SU-DHL-6 (cell line): ENCODE results near the gene NCOA1.
"Not testable (repeated sequence)": the region's sequence is repeated elsewhere in the genome, so short reads cannot be mapped to it uniquely, and the experiment has no call there.

ENCODE experiments used
- H2AFZ ChIP-seq: fragments of 200-600 bp; sonication (generic); 2 replicates; pipeline ENCODE4 v1.6.1; 2014; ENCODE audit warnings: low read depth, mild to moderate bottlenecking, moderate library complexity, mixed read lengths, antibody characterized with exemption, low read length; ENCODE audit not compliant: severe bottlenecking
- H3F3A ChIP-seq: fragments of 200-600 bp; shearing (Covaris generic); 2 replicates; pipeline ENCODE4 v1.6.0; 2016; ENCODE audit warnings: antibody characterized with exemption, mild to moderate bottlenecking; ENCODE audit not compliant: insufficient read depth
- H3K27ac ChIP-seq: fragments of 200-600 bp; sonication (generic); 2 replicates; pipeline ENCODE4 v1.5.1; 2016; ENCODE audit warnings: low read depth, mild to moderate bottlenecking, low read length, moderate library complexity, mixed read lengths
- H3K27me3 ChIP-seq: fragments of 200-600 bp; sonication (generic), shearing (Covaris generic); 2 replicates; pipeline ENCODE4 v1.6.0; 2014; ENCODE audit warnings: mild to moderate bottlenecking, low read length
- H3K36me3 ChIP-seq: fragments of 200-600 bp; sonication (generic); 2 replicates; pipeline ENCODE4 v1.6.1; 2014; ENCODE audit warnings: mild to moderate bottlenecking, low read length, mixed read lengths
- H3K4me2 ChIP-seq: fragments of 300-600, 200-600 bp; shearing (Covaris generic), sonication (generic); 2 replicates; pipeline ENCODE4 v1.6.0; 2014; ENCODE audit warnings: low read length, low read depth, mild to moderate bottlenecking; ENCODE audit not compliant: poor library complexity, severe bottlenecking
- H3K4me3 ChIP-seq: fragments of 200-600 bp; sonication (generic); 2 replicates; pipeline ENCODE4 v1.5.1; 2014; ENCODE audit warnings: antibody characterized with exemption, low read length, mild to moderate bottlenecking, mixed read lengths; ENCODE audit not compliant: insufficient read depth, poor library complexity, severe bottlenecking
- H3K79me2 ChIP-seq: fragments of 200-600 bp; sonication (generic); 2 replicates; pipeline ENCODE4 v1.6.1; 2014; ENCODE audit warnings: mild to moderate bottlenecking, low read length, moderate library complexity; ENCODE audit not compliant: insufficient read depth
- H3K9ac ChIP-seq: fragments of 200-600 bp; sonication (generic); 2 replicates; pipeline ENCODE4 v1.7.0; 2014; ENCODE audit warnings: mild to moderate bottlenecking, low read length
- H3K9me2 ChIP-seq: fragments of 200-600 bp; sonication (generic); replicated peaks from 2 replicates; pipeline ENCODE4 v1.6.1; 2014; ENCODE audit warnings: low read length; ENCODE audit not compliant: insufficient read depth
- H3K9me3 ChIP-seq: fragments of 200-600 bp; sonication (generic); 2 replicates; pipeline ENCODE4 v1.6.1; 2014; ENCODE audit warnings: low read length, mixed read lengths; ENCODE audit not compliant: insufficient read depth
- H4K20me1 ChIP-seq: fragments of 200-600 bp; sonication (generic); 2 replicates; pipeline ENCODE4 v1.6.1; 2014; ENCODE audit warnings: low read depth, mild to moderate bottlenecking, antibody characterized with exemption, low read length, moderate library complexity, mixed read lengths
- CTCF ChIP-seq: fragments of 200-600 bp; sonication (generic); IDR thresholded peaks from one replicate; pipeline ENCODE4 v1.5.1; 2017; ENCODE audit warnings: antibody characterized with exemption, mild to moderate bottlenecking, low read length, moderate library complexity; ENCODE audit not compliant: insufficient read depth, poor library complexity, severe bottlenecking
- EZH2phosphoT487 ChIP-seq: fragments of 200-600 bp; sonication (generic), shearing (Covaris generic); conservative IDR thresholded peaks from 2 replicates; pipeline ENCODE4 v1.6.1; 2018; ENCODE audit warnings: mild to moderate bottlenecking, antibody characterized with exemption, low read length, moderate library complexity, mixed read lengths

The NCOA1 gene

DNA sequence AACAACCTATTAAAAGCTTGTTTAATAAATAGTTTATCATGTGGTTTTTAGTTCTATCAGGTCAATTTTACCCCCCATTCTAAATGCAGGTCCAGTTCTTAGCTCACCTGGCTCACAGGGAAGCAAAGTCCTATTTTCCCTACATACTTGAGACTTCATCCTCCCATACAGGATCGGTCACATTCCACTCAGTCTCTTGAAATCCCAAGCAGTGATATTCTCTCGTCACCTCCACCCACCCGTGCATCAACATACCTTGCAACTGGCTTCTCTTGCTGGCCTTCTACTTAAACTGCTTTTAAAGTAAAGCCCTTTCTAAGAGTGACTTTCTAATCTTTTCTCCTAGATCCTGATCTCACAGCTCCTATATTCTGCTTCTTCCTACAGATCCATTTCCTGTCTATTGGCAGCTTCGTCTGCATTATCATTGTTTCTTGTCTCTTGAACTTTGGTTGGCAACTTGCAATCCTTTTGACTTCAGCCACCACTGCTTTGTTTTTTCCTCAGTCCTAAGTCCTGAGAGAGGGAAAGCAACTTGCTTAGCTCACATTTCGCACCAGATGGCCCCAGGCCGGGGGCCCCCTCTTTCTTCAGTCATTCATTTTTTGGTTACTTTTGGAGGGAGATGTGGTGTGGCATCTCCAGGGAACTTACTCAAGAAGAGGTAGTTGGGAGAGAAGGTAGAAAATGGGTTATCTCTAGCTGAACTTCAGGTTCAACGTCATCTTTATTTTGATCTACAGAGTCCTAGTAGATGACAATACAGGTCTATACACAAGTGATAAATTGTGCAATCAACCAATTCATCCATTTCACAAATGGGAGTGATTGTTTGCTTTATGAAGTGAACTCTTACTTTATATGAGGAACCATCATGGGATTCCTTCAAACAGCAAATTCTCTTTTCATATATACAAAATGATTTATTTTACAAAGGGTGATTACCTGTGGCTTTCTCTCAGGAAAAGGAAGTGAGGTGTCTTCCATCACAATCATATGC lies 23.9 kb upstream of the NCOA1 start:
- no peak overlapping the region for H3K27ac ChIP-seq
- H4K20me1 ChIP-seq, result no peaks in the 10 kb centered on the region
- no peak overlapping the region for H3K9ac ChIP-seq
- H2AFZ ChIP-seq, result no peak overlapping the region
- H3K27me3 ChIP-seq, result no peaks in the 10 kb centered on the region
- H3K4me3 ChIP-seq, result no peak overlapping the region
- no peaks in the 10 kb centered on the region for H3K9me2 ChIP-seq
- no peaks in the 10 kb centered on the region for H3F3A ChIP-seq
- no peak overlapping the region for H3K4me2 ChIP-seq
- no peak for TF ChIP-seq EZH2phosphoT487
- no peak for TF ChIP-seq CTCF
- no peaks in the 10 kb centered on the region for H3K9me3 ChIP-seq
- H3K79me2 ChIP-seq, result no peaks in the 10 kb centered on the region
- H3K36me3 ChIP-seq, result no peaks in the 10 kb centered on the region

GRCh38 chr2:24468453-24468852 lies 22.6 kb upstream of the NCOA1 start:
- not testable (repeated sequence) for H2AFZ ChIP-seq, H3K79me2 ChIP-seq, H3F3A ChIP-seq, H3K9me2 ChIP-seq, H3K36me3 ChIP-seq, H3K27me3 ChIP-seq, H4K20me1 ChIP-seq, H3K9ac ChIP-seq, H3K4me2 ChIP-seq, H3K27ac ChIP-seq, H3K9me3 ChIP-seq, H3K4me3 ChIP-seq

DNA sequence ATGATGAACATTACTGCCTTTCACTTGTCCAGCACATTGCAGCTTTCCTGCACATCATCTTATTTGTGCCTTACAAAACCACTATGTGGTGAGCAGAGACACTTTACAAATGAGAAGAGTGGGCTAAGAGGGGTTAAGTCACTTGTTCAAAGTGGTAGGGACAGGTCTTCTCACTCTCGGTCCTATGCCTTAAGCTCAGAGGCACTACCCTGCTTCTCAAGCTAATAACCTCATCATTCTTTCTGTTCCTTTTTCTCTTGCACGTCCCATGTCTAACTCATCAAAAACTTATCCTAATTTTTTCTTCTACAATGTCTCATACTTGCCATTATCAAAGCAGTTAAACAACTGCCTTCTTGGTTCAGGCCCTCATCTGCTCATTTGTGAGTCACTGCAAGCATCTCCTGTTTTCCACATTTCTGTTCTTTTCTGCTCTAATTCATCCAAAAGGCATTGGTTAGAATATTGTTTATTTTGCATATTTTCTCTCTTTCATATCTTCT lies 21.9 kb upstream of the NCOA1 start:
- H4K20me1 ChIP-seq, result no peaks in the 10 kb centered on the region
- H3K9me2 ChIP-seq, result no peaks in the 10 kb centered on the region
- no peak overlapping the region for H2AFZ ChIP-seq
- H3K4me3 ChIP-seq, result no peak overlapping the region
- no peak overlapping the region for H3K9ac ChIP-seq
- H3K36me3 ChIP-seq, result no peaks in the 10 kb centered on the region
- no peak overlapping the region for H3K4me2 ChIP-seq
- H3F3A ChIP-seq, result no peaks in the 10 kb centered on the region
- no peaks in the 10 kb centered on the region for H3K9me3 ChIP-seq
- TF ChIP-seq CTCF (no peak), EZH2phosphoT487 (no peak)
- H3K27ac ChIP-seq, result no peak overlapping the region
- no peaks in the 10 kb centered on the region for H3K27me3 ChIP-seq
- H3K79me2 ChIP-seq, result no peaks in the 10 kb centered on the region

DNA sequence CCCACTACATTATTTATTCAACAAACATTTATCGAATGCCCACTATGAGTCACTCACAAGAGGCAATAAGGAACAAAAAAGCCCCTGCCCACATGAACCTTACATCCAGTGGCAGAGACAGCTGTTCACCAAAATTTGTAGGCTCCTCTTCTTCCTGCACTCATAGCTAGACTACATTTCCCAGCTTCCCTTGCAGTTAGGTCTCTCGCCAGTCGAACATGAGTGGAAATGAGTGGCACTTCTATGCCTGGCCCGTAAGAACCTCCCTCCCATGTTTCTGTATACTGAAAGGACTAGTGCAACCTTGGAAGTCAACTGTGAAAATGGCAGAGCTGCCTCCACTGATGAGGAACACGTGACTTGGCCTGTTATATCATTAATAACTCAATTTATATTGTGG lies 19.4 kb upstream of the NCOA1 start:
- H3K4me2 ChIP-seq, result no peak overlapping the region
- H2AFZ ChIP-seq, result no peak overlapping the region
- no peaks in the 10 kb centered on the region for H4K20me1 ChIP-seq
- no peak overlapping the region for H3K27ac ChIP-seq
- H3K9me2 ChIP-seq, result no peaks in the 10 kb centered on the region
- H3K9ac ChIP-seq, result no peak overlapping the region
- no peaks in the 10 kb centered on the region for H3K27me3 ChIP-seq
- H3K36me3 ChIP-seq, result no peaks in the 10 kb centered on the region
- no peak overlapping the region for H3K4me3 ChIP-seq
- H3K9me3 ChIP-seq, result no peaks in the 10 kb centered on the region
- H3K79me2 ChIP-seq, result no peaks in the 10 kb centered on the region
- H3F3A ChIP-seq, result no peaks in the 10 kb centered on the region
- TF ChIP-seq EZH2phosphoT487 (no peak), CTCF (no peak)
